Measurements from ENCODE around the gene ASPSCR1.

GRCh38 chr17:81939881-81940385 lies 37.5 kb upstream of the ASPSCR1 start:
- TF ChIP-seq POLR2A (IDR thresholded peaks at IDR 0.05; ENCODE audit: low read length) = no peak
- TF ChIP-seq GATA1 (IDR thresholded peaks at IDR 0.05; ENCODE audit: low read depth, low read length) = no peak

Data from erythroblast (primary cell).